Pancreas (tissue), 10 donors: ENCODE results near the gene ASF1B. TPM values are rescaled to one million over a fixed set of nuclear protein-coding genes. Genes with fewer than 3 reads are reported as not detected.

Experiments used
- ATAC-seq, 4 donors: fragments of 200-7000 bp; cut with Tn5 transposase; one replicate each; pipeline versions ENCODE4 v1.8.0 to v1.9.1; 2020; ENCODE audit warnings: mild to moderate bottlenecking in 4 of 4, moderate library complexity in 4 of 4
- DNase-seq, 6 donors: peaks; one replicate each; pipeline ENCODE4 v3.0.0-alpha.2; 2020
- FAIRE-seq: peaks from 2 replicates; lab custom pipeline; 2012; peaks lifted over from hg19 to GRCh38; lab: Jason Lieb, UNC
- H3K27ac ChIP-seq, 4 donors: fragments of 200-600 bp; sonication (generic); 1 replicate in 3 of 4; 2 replicates in 1 of 4; pipeline versions ENCODE4 v1.5.0 to v1.8.0; 2020
- H3K27me3 ChIP-seq, 4 donors: fragments of 200-600 bp; one replicate each; pipeline ENCODE4 v1.8.0; 2021
- H3K36me3 ChIP-seq, 3 donors: fragments of 200-600 bp; sonication (generic) in 1 of 3; one replicate each; pipeline versions ENCODE4 v1.5.0 to v1.8.0; 2020 to 2021
- H3K4me1 ChIP-seq, 3 donors: fragments of 200-600 bp; one replicate each; pipeline ENCODE4 v1.8.0; 2021
- H3K4me3 ChIP-seq, 4 donors: fragments of 200-600 bp; sonication (generic) in 2 of 4; one replicate each; pipeline versions ENCODE4 v1.5.0 to v1.8.0; 2020 to 2021
- H3K9me3 ChIP-seq, 4 donors: fragments of 200-600 bp; one replicate each; pipeline ENCODE4 v1.8.0; 2021
- CTCF ChIP-seq, 4 donors: fragments of 200-600 bp; sonication (generic) in 3 of 4; IDR thresholded peaks; one replicate each; pipeline versions ENCODE4 v1.5.0 to v1.8.0; 2021; ENCODE audit warnings: antibody characterized with exemption in 4 of 4
- WGBS, 2 donors: extraction: QIAGEN DNeasy Blood & Tissue Kit; methylation state at CpG; one replicate each; pipeline ENCODE4 v1.1.7; 2013; 5-methylcytosine and 5-hydroxymethylcytosine counted together
- intact Hi-C, 3 donors: fragments of 100-400 bp; cut with DNase I; formaldehyde crosslinking; loops; one replicate each; pipeline versions ENCODE4 v1.11.1 to v1.14.2; 2022
- polyA plus RNA-seq, 2 donors: library from polyadenylated mRNA; stranded (reverse); fragments of 200-250 nt; gene quantifications; one replicate each; pipeline ENCODE4 v1.2.3, GENCODE V29; 2013
- total RNA-seq, 6 donors: library from RNA; stranded (reverse); fragmentation: NEBNext Ultra II Directional in 4 of 6; extraction: Animal tissue kit (Norgen Biotek cat#: 25700) in 4 of 6; gene quantifications; one replicate each; pipeline versions ENCODE4 v1.2.1 to v1.2.4, GENCODE V29; 2021 to 2023
- donor health status: healthy with polysubstance abuse.
- donor health status: DM: no; HTN: no; CAD: no; lungs with moderate emphysema.
- donor health status: DM: no; HTN: no; CAD: no.
- donor health status: control.
- donor health status: control.
- donor health status: Bipolar disorder and iron deficiency.
- donor health status: DM: yes; HTN: yes; CAD: no.
- donor health status: DM: no; HTN: no; CAD: no.
- donor health status: DM: no; HTN: no; CAD: no.
- donor health status: DM: yes; HTN: yes; CAD: no.

ASF1B gene
- total and polyA plus RNA-seq, 8 donors, result 0.14 to 1.1 (median 0.41) TPM

- no peaks in the 10 kb centered on the region for H3K4me1 ChIP-seq
- no peak overlapping the region for H3K27ac ChIP-seq
- intact Hi-C loops, result no loop called here
- no peak for DNase-seq
- H3K27me3 ChIP-seq, result no peaks in the 10 kb centered on the region
- H3K9me3 ChIP-seq, result no peaks in the 10 kb centered on the region
- 81 to 83% methylated on average over 11 of the region's 11 CpGs for WGBS, 2 donors
- no peak overlapping the region for H3K4me3 ChIP-seq
- no peak for FAIRE-seq
- no peak for ATAC-seq
- no peak for TF ChIP-seq CTCF (IDR thresholded peaks at IDR 0.05)
- peaks cover 0 to 7% (median 4%) of the 10 kb centered on the region in 3 donors for H3K36me3 ChIP-seq
Observed at GRCh38 chr19:14102102-14102696, 34.2 kb downstream of the ASF1B start.

GRCh38 chr19:14101003-14101545 is 35.3 kb downstream of the ASF1B start:
- Histone ChIP-seq H3K4me3 (no peak overlapping the region), H3K4me1 (no peaks in the 10 kb centered on the region), H3K27ac (no peak overlapping the region), H3K36me3 (peaks cover 0 to 7% (median 4%) of the 10 kb centered on the region in 3 donors), H3K9me3 (no peaks in the 10 kb centered on the region), H3K27me3 (no peaks in the 10 kb centered on the region)
- intact Hi-C loops, result no loop called here
- no peak for TF ChIP-seq CTCF (IDR thresholded peaks at IDR 0.05)
- no peak for ATAC-seq
- no peak for FAIRE-seq
- 91 to 95% methylated on average over 6 of the region's 6 CpGs for WGBS, 2 donors
- DNase-seq, result no peak

- Histone ChIP-seq H3K4me1 (no peaks in the 10 kb centered on the region), H3K9me3 (no peaks in the 10 kb centered on the region), H3K27ac (no peak overlapping the region), H3K36me3 (peaks cover 0 to 7% (median 4%) of the 10 kb centered on the region in 3 donors), H3K27me3 (no peaks in the 10 kb centered on the region), H3K4me3 (no peak overlapping the region)
- ATAC-seq, result no peak
- 77 to 82% methylated on average over 16 to 21 of the region's 21 CpGs for WGBS, 2 donors
- DNase-seq, result no peak
- FAIRE-seq, result no peak
- intact Hi-C loops, result no loop called here
- TF ChIP-seq CTCF (IDR thresholded peaks at IDR 0.05), result no peak
Observed at GRCh38 chr19:14097532-14098151, 38.7 kb downstream of the ASF1B start.

- Histone ChIP-seq H3K27ac (no peak overlapping the region), H3K27me3 (no peaks in the 10 kb centered on the region), H3K9me3 (no peaks in the 10 kb centered on the region), H3K36me3 (peaks cover 0 to 7% (median 4%) of the 10 kb centered on the region in 3 donors), H3K4me1 (no peaks in the 10 kb centered on the region), H3K4me3 (no peak overlapping the region)
- 94 to 97% methylated on average over 8 to 11 of the region's 11 CpGs for whole genome bisulfite sequencing, 2 donors
- DNase-seq (no peak), ATAC-seq (no peak), FAIRE-seq (no peak)
- intact Hi-C loops, result no loop called here
- no peak for TF ChIP-seq CTCF (IDR thresholded peaks at IDR 0.05)
Observed at GRCh38 chr19:14096272-14096992, 40.0 kb downstream of the ASF1B start.
